Epithelial cell of proximal tubule (primary cell): ENCODE results near the gene PRSS56. TPM values are rescaled to one million over a fixed set of nuclear protein-coding genes. Genes with fewer than 3 reads are reported as not detected.

Experiments
- DNase-seq: peaks from one replicate; pipeline ENCODE4 v3.0.0-alpha.2; 2011; ENCODE audit warnings: low read depth
- H3K4me3 ChIP-seq: 2 replicates; pipeline ENCODE4 v1.5.1; 2011; ENCODE audit warnings: low read depth, mild to moderate bottlenecking, low read length
- total RNA-seq: library from RNA; depleted of rRNA; stranded (reverse); fragments of >200 nt; gene quantifications from 2 replicates; pipeline ENCODE4 v1.2.3, GENCODE V29; 2015
- TF ChIP-seq, protein P1 (sequence below): conservative IDR thresholded peaks from 2 replicates; pipeline ENCODE4 v1.5.1; 2012; ENCODE audit warnings: low read depth, mild to moderate bottlenecking, low read length

Gene PRSS56
- total RNA-seq, 1 donor from 2014 or later, result not detected

DNA sequence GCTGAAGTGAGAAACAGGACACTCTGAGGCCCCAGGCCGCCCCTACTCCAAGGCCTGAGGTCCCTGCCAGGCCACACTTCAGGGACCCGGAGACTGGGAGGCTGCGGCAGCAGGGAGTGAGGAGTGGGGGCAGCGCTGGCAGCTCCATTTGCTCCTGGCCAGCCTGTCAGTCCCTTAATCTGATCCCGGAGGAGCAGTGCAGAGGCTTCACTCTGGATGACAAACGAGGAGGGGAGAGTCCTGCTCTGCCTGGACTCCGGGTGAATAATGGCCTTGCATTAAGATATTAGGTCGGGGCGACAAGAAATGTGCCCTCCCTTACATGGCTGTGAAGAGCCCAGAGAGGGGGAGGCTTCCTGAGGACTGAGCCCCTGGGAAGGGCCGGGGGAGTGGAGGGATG is 14.3 kb upstream of the PRSS56 start:
- TF ChIP-seq, protein P1, sequence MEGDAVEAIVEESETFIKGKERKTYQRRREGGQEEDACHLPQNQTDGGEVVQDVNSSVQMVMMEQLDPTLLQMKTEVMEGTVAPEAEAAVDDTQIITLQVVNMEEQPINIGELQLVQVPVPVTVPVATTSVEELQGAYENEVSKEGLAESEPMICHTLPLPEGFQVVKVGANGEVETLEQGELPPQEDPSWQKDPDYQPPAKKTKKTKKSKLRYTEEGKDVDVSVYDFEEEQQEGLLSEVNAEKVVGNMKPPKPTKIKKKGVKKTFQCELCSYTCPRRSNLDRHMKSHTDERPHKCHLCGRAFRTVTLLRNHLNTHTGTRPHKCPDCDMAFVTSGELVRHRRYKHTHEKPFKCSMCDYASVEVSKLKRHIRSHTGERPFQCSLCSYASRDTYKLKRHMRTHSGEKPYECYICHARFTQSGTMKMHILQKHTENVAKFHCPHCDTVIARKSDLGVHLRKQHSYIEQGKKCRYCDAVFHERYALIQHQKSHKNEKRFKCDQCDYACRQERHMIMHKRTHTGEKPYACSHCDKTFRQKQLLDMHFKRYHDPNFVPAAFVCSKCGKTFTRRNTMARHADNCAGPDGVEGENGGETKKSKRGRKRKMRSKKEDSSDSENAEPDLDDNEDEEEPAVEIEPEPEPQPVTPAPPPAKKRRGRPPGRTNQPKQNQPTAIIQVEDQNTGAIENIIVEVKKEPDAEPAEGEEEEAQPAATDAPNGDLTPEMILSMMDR, result no peak
- H3K4me3 ChIP-seq, result no peak overlapping the region
- DNase-seq, result no peak

DNA sequence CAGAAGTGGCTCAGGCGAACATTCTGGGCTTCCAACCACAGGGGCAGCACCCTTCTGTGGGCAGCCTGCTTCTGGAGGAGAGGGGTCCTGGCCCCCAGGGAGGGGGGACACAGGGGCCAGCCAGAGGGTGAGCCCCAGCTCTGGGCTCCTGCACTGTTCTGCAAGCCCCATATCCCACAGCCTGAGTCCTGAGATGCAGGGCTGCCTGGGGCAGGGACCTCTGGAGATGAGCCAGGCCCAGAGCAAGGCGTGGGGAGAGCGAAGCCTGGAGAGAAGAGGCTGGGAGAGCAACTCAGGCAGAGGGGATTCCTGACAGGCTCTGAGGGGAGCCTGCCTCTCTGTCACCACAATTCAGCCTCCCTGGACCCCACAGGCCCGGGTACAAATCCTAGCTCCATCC is 13.5 kb upstream of the PRSS56 start:
- TF ChIP-seq, protein P1, result no peak
- H3K4me3 ChIP-seq, result no peak overlapping the region
- no peak for DNase-seq

DNA sequence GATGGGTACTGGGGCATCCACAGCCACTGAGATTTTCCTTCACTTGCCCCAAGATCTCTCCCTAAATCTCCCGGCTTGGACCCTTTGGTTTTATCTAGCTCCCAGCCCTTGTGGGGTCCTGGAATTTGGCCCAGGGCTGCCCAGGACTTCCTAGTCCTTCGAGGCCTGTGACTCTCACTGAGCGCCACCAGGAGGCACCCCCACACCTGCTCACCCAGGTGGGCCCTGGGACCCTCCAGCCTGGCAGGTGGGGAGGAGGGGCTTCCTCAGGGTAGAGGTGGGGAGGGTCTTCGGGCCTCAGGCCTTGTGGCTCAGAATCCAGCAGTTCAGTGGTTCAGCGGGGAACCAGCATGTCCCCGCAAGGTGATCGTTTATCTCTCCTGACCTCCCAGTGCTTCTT is 11.9 kb upstream of the PRSS56 start:
- TF ChIP-seq, protein P1, result no peak
- H3K4me3 ChIP-seq, result no peak overlapping the region
- DNase-seq, result no peak

- no peak for DNase-seq
- TF ChIP-seq, protein P1, result no peak
- no peak overlapping the region for H3K4me3 ChIP-seq
Observed at GRCh38 chr2:232511336-232511890, 8.8 kb upstream of the PRSS56 start.

GRCh38 chr2:232512602-232513001 is 7.6 kb upstream of the PRSS56 start:
- TF ChIP-seq, protein P1, result no peak
- H3K4me3 ChIP-seq, result no peak overlapping the region
- no peak for DNase-seq

- DNase-seq, result no peak
- TF ChIP-seq, protein P1, result no peak
- no peak overlapping the region for H3K4me3 ChIP-seq
Observed at GRCh38 chr2:232513353-232513752, 6.8 kb upstream of the PRSS56 start.

DNA sequence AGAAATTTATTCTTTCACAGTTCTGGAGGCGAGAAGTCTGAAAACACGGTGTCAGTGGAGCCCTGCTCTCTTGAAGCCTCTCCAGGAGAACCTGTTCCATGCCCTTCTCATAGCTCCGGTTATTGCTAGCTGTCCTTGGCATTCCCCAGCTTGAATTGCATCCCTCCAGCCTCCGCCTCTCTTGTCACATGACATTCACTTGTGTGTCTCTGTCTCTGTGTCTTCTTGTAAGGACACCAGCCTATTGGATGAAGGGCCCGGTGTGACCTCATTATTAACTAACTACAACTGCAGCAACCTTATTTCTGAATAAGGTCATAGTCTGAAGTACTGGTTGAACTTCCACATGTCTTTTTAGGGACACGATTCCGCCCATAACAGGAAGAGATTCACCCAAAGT is 4.5 kb upstream of the PRSS56 start:
- DNase-seq, result no peak
- TF ChIP-seq, protein P1, result no peak

More for the DNA sequence above, 4.5 kb upstream of the PRSS56 start:
- no peak overlapping the region for H3K4me3 ChIP-seq
